Progenitor cell of endocrine pancreas (in vitro differentiated cells): ENCODE results near the gene CLASP2. TPM values are rescaled to one million over a fixed set of nuclear protein-coding genes. Genes with fewer than 3 reads are reported as not detected.
"Not testable (repeated sequence)": the region's sequence is repeated elsewhere in the genome, so short reads cannot be mapped to it uniquely, and the experiment has no call there.

Source experiments
- DNase-seq: peaks from one replicate; pipeline ENCODE4 v3.0.0; 2021; ENCODE audit warnings: low spot score; ENCODE audit not compliant: unreplicated experiment
- H3K27ac Mint-ChIP-seq: 2 replicates; pipeline ENCODE4 v1.8.0; 2021; ENCODE audit warnings: mild to moderate bottlenecking, moderate library complexity, mixed read lengths
- H3K27me3 Mint-ChIP-seq: 2 replicates; pipeline ENCODE4 v1.8.0; 2021; ENCODE audit warnings: mixed read lengths
- H3K36me3 Mint-ChIP-seq: 2 replicates; pipeline ENCODE4 v1.8.0; 2022; ENCODE audit warnings: mixed read lengths; ENCODE audit not compliant: insufficient read depth
- H3K4me1 Mint-ChIP-seq: 2 replicates; pipeline ENCODE4 v1.8.0; 2021; ENCODE audit warnings: low read depth, mixed read lengths
- H3K4me3 Mint-ChIP-seq: 2 replicates; pipeline ENCODE4 v1.8.0; 2021; ENCODE audit warnings: low read depth, mild to moderate bottlenecking, moderate library complexity, mixed read lengths
- H3K9me3 Mint-ChIP-seq: 2 replicates; pipeline ENCODE4 v1.8.0; 2021; ENCODE audit warnings: low read depth, mixed read lengths
- CTCF ChIP-seq: fragments of 200-600 bp; sonication (generic); IDR thresholded peaks from one replicate; pipeline ENCODE4 v1.5.0; 2021; ENCODE audit warnings: antibody characterized with exemption, mild to moderate bottlenecking; ENCODE audit not compliant: unreplicated experiment
- total RNA-seq: library from RNA; stranded (reverse); gene quantifications from 2 replicates; pipeline ENCODE4 v1.2.1, GENCODE V29; 2021

CLASP2 gene
- total RNA-seq, 1 donor from 2014 or later: 58.4 TPM

GRCh38 chr3:33461097-33461496 lies 257.0 kb downstream of the CLASP2 start:
- no peak for DNase-seq
- Mint-ChIP-seq H3K4me1 (no peaks in the 10 kb centered on the region), H3K9me3 (peaks cover 14% of the 10 kb centered on the region), H3K27me3 (no peaks in the 10 kb centered on the region), H3K27ac (no peak overlapping the region), H3K4me3 (no peak overlapping the region), H3K36me3 (peaks cover 11% of the 10 kb centered on the region)
- TF ChIP-seq CTCF: no peak

- peaks cover 20% of the 10 kb centered on the region for H3K36me3 Mint-ChIP-seq
- H3K27ac Mint-ChIP-seq: not testable (repeated sequence)
These were observed 258.5 kb downstream of the CLASP2 start for GRCh38 chr3:33459577-33459976.

GRCh38 chr3:33458446-33458845 lies 259.6 kb downstream of the CLASP2 start:
- H3K4me3 Mint-ChIP-seq: no peak overlapping the region
- H3K9me3 Mint-ChIP-seq: peaks cover 14% of the 10 kb centered on the region
- H3K4me1 Mint-ChIP-seq: no peaks in the 10 kb centered on the region
- peaks cover 26% of the 10 kb centered on the region for H3K36me3 Mint-ChIP-seq
- no peak for DNase-seq
- no peak overlapping the region for H3K27ac Mint-ChIP-seq
- H3K27me3 Mint-ChIP-seq: no peaks in the 10 kb centered on the region
- TF ChIP-seq CTCF: no peak

More at GRCh38 chr3:33459577-33459976, 258.5 kb downstream of the CLASP2 start:
- not testable (repeated sequence) for H3K4me3 Mint-ChIP-seq, H3K27me3 Mint-ChIP-seq, DNase-seq, H3K4me1 Mint-ChIP-seq
- peaks cover 14% of the 10 kb centered on the region for H3K9me3 Mint-ChIP-seq

GRCh38 chr3:33456756-33457155 lies 261.3 kb downstream of the CLASP2 start:
- no peak for TF ChIP-seq CTCF
- no peak overlapping the region for H3K27ac Mint-ChIP-seq
- H3K27me3 Mint-ChIP-seq: no peaks in the 10 kb centered on the region
- DNase-seq: no peak
- H3K4me3 Mint-ChIP-seq: no peak overlapping the region
- peaks cover 14% of the 10 kb centered on the region for H3K9me3 Mint-ChIP-seq
- H3K4me1 Mint-ChIP-seq: no peaks in the 10 kb centered on the region
- peaks cover 25% of the 10 kb centered on the region for H3K36me3 Mint-ChIP-seq

- H3K9me3 Mint-ChIP-seq: peaks cover 3% of the 10 kb centered on the region
- H3K36me3 Mint-ChIP-seq: peaks cover 22% of the 10 kb centered on the region
- TF ChIP-seq CTCF: no peak
- H3K27me3 Mint-ChIP-seq: no peaks in the 10 kb centered on the region
- no peak overlapping the region for H3K27ac Mint-ChIP-seq
- no peak for DNase-seq
- H3K4me1 Mint-ChIP-seq: no peaks in the 10 kb centered on the region
- H3K4me3 Mint-ChIP-seq: no peak overlapping the region
These were observed 264.7 kb downstream of the CLASP2 start for GRCh38 chr3:33453331-33453761.

GRCh38 chr3:33451994-33452393 lies 266.1 kb downstream of the CLASP2 start:
- H3K9me3 Mint-ChIP-seq, H3K4me3 Mint-ChIP-seq, DNase-seq, H3K27ac Mint-ChIP-seq, H3K4me1 Mint-ChIP-seq, H3K27me3 Mint-ChIP-seq: not testable (repeated sequence)
- H3K36me3 Mint-ChIP-seq: peaks cover 20% of the 10 kb centered on the region
